Neural progenitor cell (in vitro differentiated cells): ENCODE measurements around the gene KLHL7. TPM values are rescaled to one million over a fixed set of nuclear protein-coding genes. Genes with fewer than 3 reads are reported as not detected.

Source experiments
- DNase-seq: peaks from one replicate; pipeline ENCODE4 v3.0.0-alpha.2; 2016; ENCODE audit warnings: low spot score
- H2AFZ ChIP-seq: fragments of 200-600 bp; sonication (generic); replicated peaks from 2 replicates; pipeline ENCODE4 v1.6.1; 2016; ENCODE audit warnings: antibody characterized with exemption
- H3F3A ChIP-seq: fragments of 200-600 bp; sonication (generic); 2 replicates; pipeline ENCODE4 v1.6.1; 2016; ENCODE audit warnings: antibody characterized with exemption, low read depth
- H3K27ac ChIP-seq: fragments of 200-600 bp; sonication (generic); 2 replicates; pipeline ENCODE4 v1.5.1; 2016; ENCODE audit warnings: mild to moderate bottlenecking
- H3K27me3 ChIP-seq: fragments of 200-600 bp; sonication (generic); 2 replicates; pipeline ENCODE4 v1.6.1; 2016; ENCODE audit warnings: mild to moderate bottlenecking, moderate library complexity
- H3K36me3 ChIP-seq: fragments of 200-600 bp; sonication (generic); 2 replicates; pipeline ENCODE4 v1.5.1; 2016
- H3K4me1 ChIP-seq: fragments of 200-600 bp; sonication (generic); 2 replicates; pipeline ENCODE4 v1.6.1; 2016; ENCODE audit warnings: mixed run types
- H3K4me2 ChIP-seq: fragments of 200-600 bp; sonication (generic); 2 replicates; pipeline ENCODE4 v1.6.1; 2016
- H3K4me3 ChIP-seq: fragments of 200-600 bp; sonication (generic); 2 replicates; pipeline ENCODE4 v1.5.1; 2016
- H3K79me2 ChIP-seq: fragments of 200-600 bp; sonication (generic); 2 replicates; pipeline ENCODE4 v1.6.1; 2016; ENCODE audit warnings: low read depth
- H3K9ac ChIP-seq: fragments of 200-600 bp; sonication (generic); 2 replicates; pipeline ENCODE4 v1.6.1; 2016
- H3K9me3 ChIP-seq: fragments of 200-600 bp; sonication (generic); 2 replicates; pipeline ENCODE4 v1.5.1; 2016; ENCODE audit warnings: low read depth
- H4K20me1 ChIP-seq: fragments of 200-600 bp; sonication (generic); 2 replicates; pipeline ENCODE4 v1.6.1; 2016; ENCODE audit warnings: low read depth
- H3K27ac Mint-ChIP-seq: 3 replicates; pipeline ENCODE4 v1.8.0; 2021; ENCODE audit warnings: mixed read lengths
- H3K27me3 Mint-ChIP-seq: 2 replicates; pipeline ENCODE4 v1.8.0; 2022; ENCODE audit warnings: low read depth, mild to moderate bottlenecking, inconsistent platforms, moderate library complexity, mixed read lengths; ENCODE audit not compliant: insufficient read depth
- H3K36me3 Mint-ChIP-seq: 3 replicates; pipeline ENCODE4 v1.8.0; 2021; ENCODE audit warnings: mixed read lengths
- H3K4me1 Mint-ChIP-seq: 3 replicates; pipeline ENCODE4 v1.8.0; 2021; ENCODE audit warnings: mixed read lengths
- H3K4me3 Mint-ChIP-seq: 3 replicates; pipeline ENCODE4 v1.8.0; 2021; ENCODE audit warnings: mild to moderate bottlenecking, moderate library complexity, mixed read lengths
- H3K9me3 Mint-ChIP-seq: 3 replicates; pipeline ENCODE4 v1.8.0; 2020; ENCODE audit warnings: mixed read lengths
- CTCF ChIP-seq: fragments of 200-600 bp; sonication (generic); IDR thresholded peaks from 2 replicates; pipeline ENCODE4 v1.5.1; 2017; ENCODE audit warnings: antibody characterized with exemption, mild to moderate bottlenecking
- EZH2 ChIP-seq: fragments of 200-600 bp; sonication (generic); IDR thresholded peaks from 2 replicates; pipeline ENCODE4 v1.6.1; 2017; ENCODE audit warnings: antibody characterized with exemption, mild to moderate bottlenecking, moderate library complexity
- EZH2phosphoT487 ChIP-seq: fragments of 200-600 bp; sonication (generic); IDR thresholded peaks from 2 replicates; pipeline ENCODE4 v1.6.1; 2017; ENCODE audit warnings: antibody characterized with exemption
- total RNA-seq: library from RNA; depleted of rRNA; stranded (reverse); fragments of >200 nt; gene quantifications from 2 replicates; pipeline ENCODE4 v1.2.3, GENCODE V29; 2015; ENCODE audit warnings: low replicate concordance

Gene KLHL7
- total RNA-seq, 1 donor from 2014 or later, result 117 TPM

- H3K4me2 ChIP-seq, result no peak overlapping the region
- TF ChIP-seq EZH2phosphoT487 (no peak), CTCF (no peak), EZH2 (no peak)
Measured at GRCh38 chr7:23214423-23214822, 108.8 kb downstream of the KLHL7 start.

GRCh38 chr7:23214938-23215337 lies 109.4 kb downstream of the KLHL7 start:
- no peaks in the 10 kb centered on the region for H3K9me3 ChIP-seq
- no peaks in the 10 kb centered on the region for H3K79me2 ChIP-seq
- H3K27ac ChIP-seq, result no peak overlapping the region
- no peaks in the 10 kb centered on the region for H3F3A ChIP-seq
- H3K9ac ChIP-seq, result no peak overlapping the region
- peaks cover 2% of the 10 kb centered on the region for H3K27me3 Mint-ChIP-seq
- no peak overlapping the region for H3K4me3 Mint-ChIP-seq
- no peaks in the 10 kb centered on the region for H3K36me3 Mint-ChIP-seq
- H3K9me3 Mint-ChIP-seq, result no peaks in the 10 kb centered on the region
- no peaks in the 10 kb centered on the region for H3K4me1 ChIP-seq
- no peak overlapping the region for H3K4me3 ChIP-seq
- no peaks in the 10 kb centered on the region for H4K20me1 ChIP-seq
- no peak for DNase-seq
- no peak overlapping the region for H2AFZ ChIP-seq
- no peaks in the 10 kb centered on the region for H3K36me3 ChIP-seq
- peaks cover under 1% of the 10 kb centered on the region for H3K4me1 Mint-ChIP-seq
- no peak overlapping the region for H3K27ac Mint-ChIP-seq
- no peak for TF ChIP-seq CTCF
- no peak for TF ChIP-seq EZH2phosphoT487
- no peak for TF ChIP-seq EZH2
- no peaks in the 10 kb centered on the region for H3K27me3 ChIP-seq
- H3K4me2 ChIP-seq, result no peak overlapping the region

More at GRCh38 chr7:23214423-23214822, 108.8 kb downstream of the KLHL7 start:
- Mint-ChIP-seq H3K36me3 (no peaks in the 10 kb centered on the region), H3K9me3 (no peaks in the 10 kb centered on the region), H3K4me3 (no peak overlapping the region), H3K27me3 (peaks cover 2% of the 10 kb centered on the region), H3K27ac (no peak overlapping the region), H3K4me1 (no peaks in the 10 kb centered on the region)
- H3K9me3 ChIP-seq, result no peaks in the 10 kb centered on the region
- H3K9ac ChIP-seq, result no peak overlapping the region
- H3K4me1 ChIP-seq, result no peaks in the 10 kb centered on the region
- DNase-seq, result no peak
- H2AFZ ChIP-seq, result no peak overlapping the region
- H3K36me3 ChIP-seq, result no peaks in the 10 kb centered on the region
- H3K27me3 ChIP-seq, result no peaks in the 10 kb centered on the region
- no peak overlapping the region for H3K27ac ChIP-seq
- no peak overlapping the region for H3K4me3 ChIP-seq
- H4K20me1 ChIP-seq, result no peaks in the 10 kb centered on the region
- no peaks in the 10 kb centered on the region for H3F3A ChIP-seq
- H3K79me2 ChIP-seq, result no peaks in the 10 kb centered on the region

- Histone ChIP-seq H3K27ac (no peak overlapping the region), H3K4me3 (no peak overlapping the region), H2AFZ (no peak overlapping the region), H3K4me2 (no peak overlapping the region), H4K20me1 (no peaks in the 10 kb centered on the region), H3K27me3 (no peaks in the 10 kb centered on the region), H3K9ac (no peak overlapping the region), H3K36me3 (no peaks in the 10 kb centered on the region), H3K79me2 (no peaks in the 10 kb centered on the region), H3K9me3 (no peaks in the 10 kb centered on the region), H3K4me1 (peaks cover 10% of the 10 kb centered on the region), H3F3A (no peaks in the 10 kb centered on the region)
- Mint-ChIP-seq H3K27ac (no peak overlapping the region), H3K36me3 (no peaks in the 10 kb centered on the region), H3K27me3 (peaks cover 2% of the 10 kb centered on the region), H3K9me3 (no peaks in the 10 kb centered on the region), H3K4me3 (no peak overlapping the region), H3K4me1 (peaks cover 12% of the 10 kb centered on the region)
- DNase-seq, result no peak
- TF ChIP-seq EZH2 (no peak), EZH2phosphoT487 (no peak), CTCF (no peak)
Measured at GRCh38 chr7:23216021-23216420, 110.4 kb downstream of the KLHL7 start.
